ENCODE data around the gene ING5.

Gene ING5

GRCh38 chr2:241777686-241778627 lies 76.1 kb downstream of the ING5 start:
- no peak for ATAC-seq
- TF ChIP-seq RARB (CRISPR knock-in tag; IDR thresholded peaks at IDR 0.05) (no peak), BACH2 (CRISPR knock-in tag; IDR thresholded peaks at IDR 0.05; ENCODE audit: borderline replicate concordance) (no peak), OSR1 (CRISPR knock-in tag; IDR thresholded peaks at IDR 0.05) (no peak), SNAI2 (CRISPR knock-in tag; IDR thresholded peaks at IDR 0.05) (no peak), ARNTL (CRISPR knock-in tag; IDR thresholded peaks at IDR 0.05; ENCODE audit: borderline replicate concordance, low read depth) (no peak)

Data from SK-N-SH treated with all-trans-retinoic acid at 6 μM for 48 hours (cell line).